NCI-H1436 treated with DMSO at 0.1 percent for 48 hours (cell line): ENCODE data around the gene NOL4L.
"Not testable (repeated sequence)": the region's sequence is repeated elsewhere in the genome, so short reads cannot be mapped to it uniquely, and the experiment has no call there.

Experiments
- DNase-seq: peaks from one replicate; lab custom pipeline; 2025; lab: John Stamatoyannopoulos, UW

Gene NOL4L

GRCh38 chr20:32507998-32508774 is 76.9 kb downstream of the NOL4L start:
- DNase-seq: no peak

DNA sequence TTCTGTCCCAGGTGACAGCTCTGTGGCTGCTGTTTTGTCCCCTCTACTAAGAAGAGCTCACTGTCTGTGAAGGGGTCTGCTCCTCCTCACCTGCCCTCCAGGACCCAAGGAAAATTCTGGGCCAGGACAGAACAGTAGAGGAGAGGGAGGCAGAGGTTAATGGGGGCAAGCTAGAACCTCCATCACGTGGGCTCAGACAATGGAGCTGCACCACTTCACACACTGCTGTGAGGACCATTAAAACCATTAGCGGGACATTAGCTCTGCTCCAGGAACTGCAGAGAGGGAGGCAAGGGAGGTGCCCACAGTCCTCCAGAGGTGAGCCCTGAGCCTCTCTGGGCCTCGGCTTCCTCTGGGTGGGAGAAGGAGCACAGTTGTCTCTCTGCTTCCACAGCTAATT is 78.4 kb downstream of the NOL4L start:
- DNase-seq: no peak

- DNase-seq: no peak
Measured at GRCh38 chr20:32505723-32506473, 79.2 kb downstream of the NOL4L start.

DNA sequence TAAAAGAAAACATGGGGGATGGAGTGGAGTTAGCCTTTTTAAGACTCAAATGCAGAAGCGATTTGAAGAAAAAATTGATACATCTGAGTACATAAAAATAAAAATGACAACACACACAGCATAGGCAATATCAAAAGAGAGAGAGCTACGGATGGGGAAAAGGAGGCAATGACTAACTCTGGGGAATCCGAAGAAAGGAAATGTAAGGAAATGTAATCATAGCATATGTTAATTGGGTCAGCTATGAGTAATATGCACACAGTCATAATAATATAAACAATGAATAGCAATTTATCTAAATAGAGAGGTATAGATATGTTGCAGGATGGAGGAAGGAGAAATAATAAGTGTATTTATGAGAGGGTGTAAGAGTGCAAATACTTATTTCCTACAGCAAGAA is 83.4 kb downstream of the NOL4L start:
- no peak for DNase-seq

DNA sequence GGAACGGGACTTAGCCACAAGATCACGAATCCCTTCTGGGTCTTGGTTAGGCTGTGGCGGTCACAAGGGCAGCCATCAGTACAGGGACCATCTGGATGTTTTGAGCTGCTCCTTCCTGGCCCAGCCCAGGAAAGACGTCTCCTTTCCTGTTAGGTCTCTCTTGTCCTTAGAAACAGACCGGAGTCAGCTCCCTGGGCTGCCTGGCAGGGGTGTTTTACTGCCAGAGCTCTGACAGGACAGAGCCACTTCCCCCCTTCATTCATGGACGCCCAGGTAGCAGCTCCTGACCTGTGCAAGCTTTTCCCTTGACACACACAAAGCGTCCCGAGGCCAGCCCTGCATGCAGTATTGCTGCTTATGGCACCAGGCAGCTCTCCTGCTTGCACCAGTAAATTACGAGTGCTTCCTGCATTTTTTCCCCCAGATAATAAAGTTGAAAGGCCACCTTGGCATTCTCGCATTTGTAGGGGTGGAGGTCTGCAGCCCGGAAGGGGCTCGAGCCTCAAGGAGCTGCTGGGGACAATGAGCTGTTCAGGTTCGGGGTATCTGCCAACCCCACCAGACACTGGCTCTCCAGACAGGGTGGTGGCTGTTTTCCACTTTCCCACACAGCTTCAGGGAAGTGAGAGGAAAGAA is 87.4 kb downstream of the NOL4L start:
- no peak for DNase-seq

DNA sequence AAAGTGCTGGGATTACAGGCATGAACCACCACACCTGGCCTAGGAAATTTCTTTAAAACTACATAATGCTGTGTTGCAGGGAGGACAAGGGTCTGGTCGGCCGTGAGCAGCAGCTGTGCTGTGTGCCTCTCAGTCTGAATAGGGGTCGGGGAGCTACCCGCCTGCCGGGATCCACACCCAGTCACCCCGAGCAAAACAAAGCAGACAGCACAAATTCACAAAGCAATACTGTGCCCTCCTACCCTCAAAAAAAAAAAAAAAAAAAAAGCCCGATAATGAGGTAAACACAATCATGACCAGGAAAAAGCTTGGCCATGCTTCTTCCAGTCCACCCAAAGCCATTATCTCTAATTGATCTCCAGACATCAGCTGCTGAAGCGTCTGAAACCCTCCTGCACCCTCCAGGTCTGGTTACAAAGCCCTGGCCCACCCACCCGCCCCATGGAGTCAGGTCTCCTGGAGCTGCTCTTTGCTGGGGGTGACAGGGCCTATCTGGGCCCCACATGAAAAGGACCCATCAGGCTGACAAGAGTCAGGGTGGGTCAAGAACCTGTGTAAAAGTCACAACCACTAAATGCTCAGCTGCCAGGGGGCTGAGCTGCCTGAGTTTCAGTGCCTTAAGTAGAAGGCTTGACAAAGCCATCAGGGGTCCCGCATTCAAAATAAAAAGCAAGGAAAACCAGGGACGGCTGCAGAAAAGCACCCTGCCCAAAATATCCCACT is 88.2 kb downstream of the NOL4L start:
- DNase-seq: no peak

- no peak for DNase-seq
Measured at GRCh38 chr20:32495949-32496348, 89.2 kb downstream of the NOL4L start.

- DNase-seq: no peak
Measured at GRCh38 chr20:32495217-32495565, 89.9 kb downstream of the NOL4L start.

GRCh38 chr20:32494483-32495216 is 90.5 kb downstream of the NOL4L start:
- no peak for DNase-seq

GRCh38 chr20:32493356-32493755 is 91.8 kb downstream of the NOL4L start:
- DNase-seq: no peak

DNA sequence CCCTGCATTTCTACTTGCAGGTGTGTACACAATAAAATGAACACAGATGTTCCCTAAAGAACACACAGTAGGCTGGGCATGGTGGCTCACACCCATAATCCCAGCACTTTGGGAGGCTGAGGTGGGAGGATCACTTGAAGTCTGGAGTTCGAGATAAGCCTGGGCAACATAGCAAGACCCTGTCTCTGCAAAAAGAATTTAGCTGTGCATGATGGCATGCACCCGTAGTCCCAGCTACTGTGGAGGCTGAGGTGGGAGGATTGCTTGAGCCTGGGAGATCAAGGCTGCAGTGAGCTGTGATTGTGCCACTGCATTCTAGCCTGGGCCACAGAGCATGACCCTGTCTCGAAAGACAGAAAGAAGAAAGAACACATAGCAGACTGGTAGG is 93.4 kb downstream of the NOL4L start:
- DNase-seq: not testable (repeated sequence)

DNA sequence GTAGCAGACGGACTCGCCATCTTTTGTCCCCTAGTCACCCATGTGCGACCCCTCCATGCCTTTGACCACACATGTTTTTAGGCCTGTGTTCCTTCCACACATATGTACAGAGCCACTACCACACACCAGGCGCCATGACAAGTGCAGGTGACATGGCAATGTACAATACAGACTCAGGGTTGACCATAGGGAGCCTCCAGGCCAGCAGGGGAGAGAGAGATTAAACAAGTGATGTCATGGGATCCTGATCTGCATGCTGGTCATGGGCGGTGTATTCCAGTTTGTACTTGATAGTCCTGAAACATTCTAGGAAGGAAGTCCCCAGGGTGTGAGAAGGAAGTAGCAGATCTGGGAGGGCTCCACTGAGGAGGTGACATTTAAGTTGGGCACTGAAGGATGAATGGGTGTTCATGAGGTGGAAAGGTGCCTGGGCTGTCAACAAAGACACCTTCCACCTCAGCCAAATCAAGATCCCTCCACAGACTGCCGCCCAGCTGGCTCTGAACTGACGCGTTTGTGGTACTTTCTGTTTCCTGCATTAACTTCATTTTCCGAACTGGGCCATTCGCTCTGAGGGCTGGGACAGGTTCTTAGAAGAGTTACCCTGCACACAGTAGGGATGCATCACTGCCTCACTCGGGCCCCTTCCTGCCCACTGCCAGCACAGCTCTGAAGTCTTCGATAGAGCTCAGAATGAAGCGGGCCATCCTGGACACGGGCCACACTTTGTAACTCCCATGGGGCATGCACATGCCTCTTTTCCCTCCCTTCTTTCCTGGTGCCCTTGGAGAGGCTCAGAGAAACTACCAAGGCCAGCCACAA is 94.0 kb downstream of the NOL4L start:
- DNase-seq: no peak

- DNase-seq: no peak
Measured at GRCh38 chr20:32488066-32488838, 96.9 kb downstream of the NOL4L start.

DNA sequence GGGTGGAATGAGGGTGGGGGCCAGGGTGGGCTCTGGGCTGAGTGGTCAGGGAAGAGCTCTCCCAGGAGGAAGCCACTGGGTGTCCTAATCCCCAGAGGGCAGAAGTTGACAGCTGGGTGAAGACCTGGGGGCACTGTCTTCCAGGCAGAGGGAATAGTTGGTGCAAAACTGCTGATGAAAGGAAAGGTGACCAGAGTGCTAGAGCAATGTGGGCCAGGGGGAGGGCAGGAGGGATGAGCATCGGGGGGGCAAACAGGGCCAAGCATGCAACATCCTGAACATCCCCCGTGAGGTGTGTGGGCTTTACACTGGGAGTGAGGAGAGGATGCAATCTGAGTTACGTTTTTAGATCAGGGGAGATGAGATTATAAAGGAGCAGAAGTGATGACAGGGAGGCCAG is 97.8 kb downstream of the NOL4L start:
- no peak for DNase-seq

DNA sequence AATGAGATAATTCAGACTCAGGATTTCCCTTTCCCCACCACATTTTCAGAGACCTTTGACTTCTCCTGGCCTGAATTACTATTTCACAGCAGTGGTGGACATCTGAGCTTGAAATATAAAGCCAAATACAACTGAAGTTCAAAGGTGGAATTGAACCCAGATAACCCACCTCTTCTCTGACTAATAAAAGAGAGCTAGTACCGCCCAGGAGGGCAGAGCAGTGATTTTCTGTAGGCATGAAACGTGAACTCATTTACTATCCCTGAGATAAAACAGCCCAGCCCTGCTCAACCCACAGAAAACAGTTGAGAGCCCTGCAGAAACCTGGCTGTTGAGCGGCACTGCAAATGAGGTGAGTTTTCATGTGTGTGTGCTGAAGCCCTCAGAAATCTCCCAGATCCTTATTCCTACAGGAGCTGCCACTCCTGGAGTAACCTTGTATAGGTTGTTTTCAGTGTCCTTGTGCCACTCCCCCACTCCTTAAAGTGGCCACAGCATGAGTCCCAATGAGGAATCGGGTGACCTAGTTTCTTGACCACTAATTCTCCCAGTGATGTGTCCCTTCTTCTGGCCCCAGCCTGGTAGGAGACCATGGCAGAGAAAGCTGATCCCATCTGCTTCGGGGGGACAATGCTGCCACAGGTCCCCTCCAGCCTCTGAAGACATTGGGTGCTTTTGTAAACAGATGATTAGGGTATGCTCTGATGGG is 99.2 kb downstream of the NOL4L start:
- no peak for DNase-seq

DNA sequence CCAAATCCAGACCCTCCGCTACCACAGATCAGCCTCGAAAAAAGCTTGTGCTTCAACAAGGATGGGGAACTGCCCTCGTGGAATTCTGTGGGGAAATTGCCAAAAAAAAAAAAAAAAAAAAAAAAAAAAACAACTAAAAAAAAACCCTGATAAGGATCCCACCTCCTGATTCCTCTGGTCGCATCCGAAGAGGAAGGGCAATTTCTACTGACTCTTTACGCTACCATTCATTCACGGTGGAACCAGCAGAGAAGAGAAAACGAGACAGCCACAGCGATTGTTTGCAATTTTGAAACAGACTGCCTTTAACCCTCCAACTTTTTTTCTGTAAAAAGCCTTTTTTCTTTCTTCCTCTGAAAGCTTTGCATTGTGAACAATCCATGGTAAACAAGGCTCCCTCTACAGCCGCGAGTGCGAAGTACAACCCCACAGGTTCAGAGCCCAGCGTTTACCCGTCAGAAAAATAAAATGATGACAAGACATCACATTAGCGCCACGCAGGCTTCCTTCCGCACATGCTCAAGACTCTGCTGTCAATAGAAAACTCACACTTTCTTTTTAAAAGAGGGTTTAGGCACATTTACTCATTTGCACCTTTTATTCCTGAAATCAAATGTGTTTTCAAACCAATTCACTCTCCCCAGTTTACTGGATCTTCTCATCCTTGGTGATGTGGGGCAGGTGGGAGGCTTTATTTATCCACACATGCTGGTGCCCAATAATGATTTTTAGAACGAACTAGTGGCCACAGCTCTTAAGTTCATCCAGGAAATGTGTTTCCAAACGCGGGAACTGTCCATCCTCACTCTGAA is 100.0 kb downstream of the NOL4L start:
- peak; percentile 28 for DNase-seq

- DNase-seq: no peak
Measured at GRCh38 chr20:32484225-32484957, 100.7 kb downstream of the NOL4L start.
